ENCODE results near the gene GOLGA8H.
"Not testable (repeated sequence)": the region's sequence is repeated elsewhere in the genome, so short reads cannot be mapped to it uniquely, and the experiment has no call there.

The GOLGA8H gene

GRCh38 chr15:30603796-30604195 lies at the start of gene GOLGA8H:
Gene GOLGA8H, plus strand, starts transcription at chr15:30604028. Its CDS starts 98 bp downstream, at chr15:30604126.
- DNase-seq (ENCODE audit: low spot score) = not testable (repeated sequence)

- not testable (repeated sequence) for DNase-seq (ENCODE audit: low spot score)
These were observed 36.9 kb upstream of the GOLGA8H start for GRCh38 chr15:30566949-30567348.

GRCh38 chr15:30573012-30573491 lies 30.8 kb upstream of the GOLGA8H start:
- DNase-seq (ENCODE audit: low spot score) = not testable (repeated sequence)

- DNase-seq (ENCODE audit: low spot score) = not testable (repeated sequence)
These were observed 24.3 kb upstream of the GOLGA8H start for GRCh38 chr15:30579394-30579970.

- DNase-seq (ENCODE audit: low spot score) = not testable (repeated sequence)
These were observed 23.1 kb upstream of the GOLGA8H start for GRCh38 chr15:30580716-30581115.

GRCh38 chr15:30598953-30599352 lies 4.9 kb upstream of the GOLGA8H start:
- DNase-seq (ENCODE audit: low spot score) = not testable (repeated sequence)

- DNase-seq (ENCODE audit: low spot score) = not testable (repeated sequence)
These were observed 8.4 kb downstream of the GOLGA8H start for GRCh38 chr15:30612271-30612670.

GRCh38 chr15:30621342-30621741 lies 17.5 kb downstream of the GOLGA8H start:
- not testable (repeated sequence) for DNase-seq (ENCODE audit: low spot score)

GRCh38 chr15:30625436-30626193 lies 21.8 kb downstream of the GOLGA8H start, which contains the start of gene ARHGAP11B:
Gene ARHGAP11B, plus strand, starts transcription at chr15:30626128.
- peak; percentile 83 for DNase-seq (ENCODE audit: low spot score)

- not testable (repeated sequence) for DNase-seq (ENCODE audit: low spot score)
These were observed 22.4 kb downstream of the GOLGA8H start for GRCh38 chr15:30626194-30626565.

- not testable (repeated sequence) for DNase-seq (ENCODE audit: low spot score)
These were observed 22.8 kb downstream of the GOLGA8H start for GRCh38 chr15:30626632-30627031.

- no peak for DNase-seq (ENCODE audit: low spot score)
These were observed 46.4 kb downstream of the GOLGA8H start for GRCh38 chr15:30650012-30650929.

- DNase-seq (ENCODE audit: low spot score) = not testable (repeated sequence)
These were observed 57.3 kb downstream of the GOLGA8H start for GRCh38 chr15:30661154-30661553.
